OCI-LY7 (cell line): ENCODE results near the gene CREB3L1.

ENCODE experiments used
- EZH2phosphoT487 ChIP-seq: fragments of 200-600 bp; sonication (generic); IDR thresholded peaks from 2 replicates; pipeline ENCODE4 v1.6.1; 2018; ENCODE audit warnings: low read depth, borderline replicate concordance, mild to moderate bottlenecking, mixed run types, antibody characterized with exemption, low read length, moderate library complexity, mixed read lengths
- TF ChIP-seq, protein P1 (sequence below): fragments of 200-600 bp; sonication (generic); conservative IDR thresholded peaks from 2 replicates; pipeline ENCODE4 v1.5.1; 2014; ENCODE audit warnings: mild to moderate bottlenecking, antibody characterized with exemption, low read length, moderate library complexity, mixed read lengths

- TF ChIP-seq, protein P1, sequence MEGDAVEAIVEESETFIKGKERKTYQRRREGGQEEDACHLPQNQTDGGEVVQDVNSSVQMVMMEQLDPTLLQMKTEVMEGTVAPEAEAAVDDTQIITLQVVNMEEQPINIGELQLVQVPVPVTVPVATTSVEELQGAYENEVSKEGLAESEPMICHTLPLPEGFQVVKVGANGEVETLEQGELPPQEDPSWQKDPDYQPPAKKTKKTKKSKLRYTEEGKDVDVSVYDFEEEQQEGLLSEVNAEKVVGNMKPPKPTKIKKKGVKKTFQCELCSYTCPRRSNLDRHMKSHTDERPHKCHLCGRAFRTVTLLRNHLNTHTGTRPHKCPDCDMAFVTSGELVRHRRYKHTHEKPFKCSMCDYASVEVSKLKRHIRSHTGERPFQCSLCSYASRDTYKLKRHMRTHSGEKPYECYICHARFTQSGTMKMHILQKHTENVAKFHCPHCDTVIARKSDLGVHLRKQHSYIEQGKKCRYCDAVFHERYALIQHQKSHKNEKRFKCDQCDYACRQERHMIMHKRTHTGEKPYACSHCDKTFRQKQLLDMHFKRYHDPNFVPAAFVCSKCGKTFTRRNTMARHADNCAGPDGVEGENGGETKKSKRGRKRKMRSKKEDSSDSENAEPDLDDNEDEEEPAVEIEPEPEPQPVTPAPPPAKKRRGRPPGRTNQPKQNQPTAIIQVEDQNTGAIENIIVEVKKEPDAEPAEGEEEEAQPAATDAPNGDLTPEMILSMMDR = no peak
- TF ChIP-seq EZH2phosphoT487 = no peak
Measured at GRCh38 chr11:46338636-46338987, 61.1 kb downstream of the CREB3L1 start.
